ENCODE results near the gene APCDD1. TPM values are rescaled to one million over a fixed set of nuclear protein-coding genes. Genes with fewer than 3 reads are reported as not detected.
A peak's percentile ranks its signal among the peaks of the same experiment; 100 is the strongest.

Gene APCDD1
- total RNA-seq, 1 experiment from 2014 or later, result 0.54 TPM

GRCh38 chr18:10486362-10486761 lies 31.9 kb downstream of the APCDD1 start:
- no peak for DNase-seq (ENCODE audit: unreplicated experiment)
- Mint-ChIP-seq H3K27ac (ENCODE audit: low read depth, unreplicated experiment) (no peak overlapping the region), H3K36me3 (ENCODE audit: insufficient read depth, unreplicated experiment) (no peaks in the 10 kb centered on the region), H3K27me3 (ENCODE audit: insufficient read depth, unreplicated experiment) (no peaks in the 10 kb centered on the region), H3K4me1 (ENCODE audit: insufficient read depth, unreplicated experiment) (no peaks in the 10 kb centered on the region), H3K4me3 (ENCODE audit: unreplicated experiment) (no peak overlapping the region), H3K9me3 (ENCODE audit: unreplicated experiment) (no peaks in the 10 kb centered on the region)
- no peak for TF ChIP-seq CTCF (IDR thresholded peaks at IDR 0.05; ENCODE audit: unreplicated experiment)
- BruUV-seq (replicated peaks), result no TSS peak
- POLR2A ChIA-PET, result no interaction called here
- intact Hi-C loops (cut with micrococcal nuclease), result no loop called here
- CTCF ChIA-PET, result no interaction called here

GRCh38 chr18:10487154-10487553 lies 32.7 kb downstream of the APCDD1 start:
- no peaks in the 10 kb centered on the region for H3K4me1 Mint-ChIP-seq (ENCODE audit: insufficient read depth, unreplicated experiment)
- ChIA-PET POLR2A (no interaction called here), CTCF (no interaction called here)
- H3K36me3 Mint-ChIP-seq (ENCODE audit: insufficient read depth, unreplicated experiment), result no peaks in the 10 kb centered on the region
- no TSS peak for BruUV-seq (replicated peaks)
- no peak overlapping the region for H3K4me3 Mint-ChIP-seq (ENCODE audit: unreplicated experiment)
- H3K27ac Mint-ChIP-seq (ENCODE audit: low read depth, unreplicated experiment), result no peak overlapping the region
- intact Hi-C loops (cut with micrococcal nuclease), result no loop called here
- no peaks in the 10 kb centered on the region for H3K27me3 Mint-ChIP-seq (ENCODE audit: insufficient read depth, unreplicated experiment)
- TF ChIP-seq CTCF (IDR thresholded peaks at IDR 0.05; ENCODE audit: unreplicated experiment), result no peak
- DNase-seq (ENCODE audit: unreplicated experiment), result no peak
- no peaks in the 10 kb centered on the region for H3K9me3 Mint-ChIP-seq (ENCODE audit: unreplicated experiment)

- Mint-ChIP-seq H3K27ac (ENCODE audit: low read depth, unreplicated experiment) (no peak overlapping the region), H3K4me3 (ENCODE audit: unreplicated experiment) (no peak overlapping the region), H3K4me1 (ENCODE audit: insufficient read depth, unreplicated experiment) (no peaks in the 10 kb centered on the region), H3K9me3 (ENCODE audit: unreplicated experiment) (no peaks in the 10 kb centered on the region), H3K36me3 (ENCODE audit: insufficient read depth, unreplicated experiment) (no peaks in the 10 kb centered on the region), H3K27me3 (ENCODE audit: insufficient read depth, unreplicated experiment) (no peaks in the 10 kb centered on the region)
- ChIA-PET CTCF (interaction anchor here (0.6 kb wide), 1 partner anchor 21 kb away, joined by 3 read pairs; no protein-coding TSS in a partner anchor), POLR2A (interaction anchor here (0.5 kb wide), 1 partner anchor 103 kb away, joined by 3 read pairs; no protein-coding TSS in a partner anchor)
- intact Hi-C loops (cut with micrococcal nuclease), result no loop called here
- BruUV-seq (replicated peaks), result no TSS peak
- TF ChIP-seq CTCF (IDR thresholded peaks at IDR 0.05; ENCODE audit: unreplicated experiment), result no peak
- DNase-seq (ENCODE audit: unreplicated experiment), result no peak
Measured at GRCh38 chr18:10488017-10488416, 33.6 kb downstream of the APCDD1 start.

GRCh38 chr18:10490401-10491165 lies 36.1 kb downstream of the APCDD1 start:
- TF ChIP-seq CTCF (IDR thresholded peaks at IDR 0.05; ENCODE audit: unreplicated experiment), result no peak
- CTCF ChIA-PET, result no interaction called here
- intact Hi-C loops (cut with micrococcal nuclease), result no loop called here
- Mint-ChIP-seq H3K27ac (ENCODE audit: low read depth, unreplicated experiment) (no peak overlapping the region), H3K27me3 (ENCODE audit: insufficient read depth, unreplicated experiment) (no peaks in the 10 kb centered on the region), H3K36me3 (ENCODE audit: insufficient read depth, unreplicated experiment) (no peaks in the 10 kb centered on the region), H3K4me1 (ENCODE audit: insufficient read depth, unreplicated experiment) (no peaks in the 10 kb centered on the region), H3K4me3 (ENCODE audit: unreplicated experiment) (no peak overlapping the region), H3K9me3 (ENCODE audit: unreplicated experiment) (no peaks in the 10 kb centered on the region)
- POLR2A ChIA-PET, result no interaction called here
- no TSS peak for BruUV-seq (replicated peaks)
- DNase-seq (ENCODE audit: unreplicated experiment), result peak; percentile 2
